PC-3 (cell line): ENCODE measurements around the gene KHNYN.

Experiments used
- CTCF ChIP-seq: fragments of 300-600 bp; sonication (generic); conservative IDR thresholded peaks from 2 replicates; pipeline ENCODE4 v1.5.1; 2017; ENCODE audit warnings: antibody characterized with exemption, low read depth, mild to moderate bottlenecking, low read length
- EZH2 ChIP-seq: fragments of 300-600 bp; sonication (generic); IDR thresholded peaks from one replicate; pipeline ENCODE4 v1.6.1; 2017; ENCODE audit warnings: antibody characterized with exemption, mild to moderate bottlenecking, low read length; ENCODE audit not compliant: unreplicated experiment

DNA sequence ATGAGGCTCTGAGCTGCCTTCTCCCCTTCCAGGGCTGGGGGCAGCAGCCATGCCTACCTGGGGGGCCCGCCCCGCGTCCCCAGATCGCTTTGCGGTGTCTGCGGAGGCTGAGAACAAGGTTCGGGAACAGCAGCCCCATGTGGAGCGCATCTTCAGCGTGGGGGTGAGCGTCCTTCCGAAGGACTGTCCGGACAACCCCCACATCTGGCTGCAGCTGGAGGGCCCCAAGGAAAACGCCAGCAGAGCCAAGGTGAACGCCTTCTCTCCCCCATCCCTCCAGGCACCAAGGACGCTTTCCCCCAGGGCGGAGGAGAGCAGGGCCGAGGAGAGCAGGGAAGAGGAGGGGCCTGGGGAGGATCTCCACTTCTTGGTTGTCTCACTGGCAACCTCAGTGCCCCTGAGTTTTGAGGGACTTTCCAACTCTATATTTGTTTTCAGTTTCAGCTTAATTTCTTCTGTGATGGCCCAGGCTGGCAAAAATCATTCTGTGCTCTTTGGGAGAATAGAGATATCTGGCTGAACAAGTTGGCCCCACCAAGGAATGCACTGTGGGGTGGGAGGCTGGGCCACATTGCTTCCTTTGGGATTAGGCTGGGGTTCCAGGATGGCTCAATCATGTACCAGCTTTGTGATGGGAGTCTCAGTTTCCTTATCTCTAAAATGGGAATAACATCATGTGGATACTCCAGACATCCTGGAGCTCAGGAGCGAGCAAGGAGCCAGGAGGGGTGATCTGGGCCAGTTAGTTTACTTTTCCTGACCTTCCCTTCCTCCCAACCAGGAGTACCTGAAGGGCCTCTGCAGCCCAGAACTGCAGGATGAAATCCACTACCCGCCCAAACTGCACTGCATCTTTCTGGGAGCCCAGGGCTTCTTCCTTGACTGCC lies 1.2 kb downstream of the KHNYN start:
- no peak for TF ChIP-seq CTCF
- TF ChIP-seq EZH2 = no peak
